Fibroblast of lung (primary cell): ENCODE data around the gene DBET. TPM values are rescaled to one million over a fixed set of nuclear protein-coding genes. Genes with fewer than 3 reads are reported as not detected.
"Not testable (repeated sequence)": the region's sequence is repeated elsewhere in the genome, so short reads cannot be mapped to it uniquely, and the experiment has no call there.

Experiments
- DNase-seq, 2 donors: peaks; one replicate each; pipeline versions ENCODE4 v3.0.0 to v3.0.0-alpha.2; 2010; ENCODE audit warnings: low read depth in 2 of 2
- H2AFZ ChIP-seq: 2 replicates; pipeline ENCODE4 v1.5.1; 2012; ENCODE audit warnings: low read length, control low read depth, inconsistent platforms
- H3K27ac ChIP-seq: 2 replicates; pipeline ENCODE4 v1.5.1; 2011; ENCODE audit warnings: low read length, control low read depth; ENCODE audit not compliant: insufficient read depth
- H3K27me3 ChIP-seq: 2 replicates; pipeline ENCODE4 v1.5.1; 2011; ENCODE audit warnings: mild to moderate bottlenecking, low read length; ENCODE audit not compliant: control insufficient read depth, insufficient read depth
- H3K36me3 ChIP-seq: 2 replicates; pipeline ENCODE4 v1.5.1; 2011; ENCODE audit warnings: low read length; ENCODE audit not compliant: control insufficient read depth, insufficient read depth
- H3K4me1 ChIP-seq: 2 replicates; pipeline ENCODE4 v1.5.1; 2011; ENCODE audit warnings: low read length; ENCODE audit not compliant: control insufficient read depth, insufficient read depth; ENCODE audit errors: extremely low read depth
- H3K4me2 ChIP-seq: 2 replicates; pipeline ENCODE4 v1.5.1; 2011; ENCODE audit warnings: low read length, control low read depth; ENCODE audit not compliant: insufficient read depth; ENCODE audit errors: extremely low read depth
- H3K4me3 ChIP-seq, 4 experiments: fragments of 200-600 bp in 1 of 4; sonication (generic) in 1 of 4; replicated peaks in 1 of 4; 2 replicates each; pipeline ENCODE4 v1.5.1; 2011 to 2016; ENCODE audit warnings: low read length in 4 of 4, low read depth in 3 of 4, mild to moderate bottlenecking in 3 of 4, control low read depth in 2 of 4, inconsistent platforms in 1 of 4, mixed read lengths in 1 of 4; ENCODE audit not compliant: insufficient read depth in 1 of 4; ENCODE audit errors: control extremely low read depth in 1 of 4
- H3K79me2 ChIP-seq: 2 replicates; pipeline ENCODE4 v1.5.1; 2012; ENCODE audit warnings: mild to moderate bottlenecking, low read length, inconsistent platforms; ENCODE audit not compliant: control insufficient read depth, insufficient read depth
- H3K9ac ChIP-seq: 2 replicates; pipeline ENCODE4 v1.5.1; 2011; ENCODE audit warnings: mild to moderate bottlenecking, low read length, control low read depth; ENCODE audit not compliant: insufficient read depth
- H3K9me3 ChIP-seq: 2 replicates; pipeline ENCODE4 v1.5.1; 2012; ENCODE audit warnings: low read depth, low read length; ENCODE audit not compliant: control insufficient read depth, insufficient read depth
- H4K20me1 ChIP-seq: 2 replicates; pipeline ENCODE4 v1.5.1; 2011; ENCODE audit warnings: low read length; ENCODE audit not compliant: control insufficient read depth, insufficient read depth; ENCODE audit errors: extremely low read depth
- polyA plus RNA-seq, 2 donors: library from polyadenylated mRNA; depleted of rRNA in 1 of 2; stranded (reverse) in 1 of 2; unstranded in 1 of 2; fragments of >200 nt; gene quantifications; 2 replicates each; pipeline ENCODE4 v1.2.1, GENCODE V29; 2011 to 2012; ENCODE audit warnings: missing spikeins in 1 of 2
- total RNA-seq: library from RNA; depleted of rRNA; stranded (reverse); fragments of >200 nt; gene quantifications from 2 replicates; pipeline ENCODE4 v1.2.1, GENCODE V29; 2014

Gene DBET
- total and polyA plus RNA-seq, 2 donors (not counting 1 experiment from before 2014, with no cell fraction given), result not detected

DNA sequence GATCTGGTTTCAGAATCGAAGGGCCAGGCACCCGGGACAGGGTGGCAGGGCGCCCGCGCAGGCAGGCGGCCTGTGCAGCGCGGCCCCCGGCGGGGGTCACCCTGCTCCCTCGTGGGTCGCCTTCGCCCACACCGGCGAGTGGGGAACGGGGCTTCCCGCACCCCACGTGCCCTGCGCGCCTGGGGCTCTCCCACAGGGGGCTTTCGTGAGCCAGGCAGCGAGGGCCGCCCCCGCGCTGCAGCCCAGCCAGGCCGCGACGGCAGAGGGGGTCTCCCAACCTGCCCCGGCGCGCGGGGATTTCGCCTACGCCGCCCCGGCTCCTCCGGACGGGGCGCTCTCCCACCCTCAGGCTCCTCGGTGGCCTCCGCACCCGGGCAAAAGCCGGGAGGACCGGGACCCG, 4.0 kb downstream of the DBET start:
- not testable (repeated sequence) for H4K20me1 ChIP-seq, H2AFZ ChIP-seq, H3K9ac ChIP-seq, H3K79me2 ChIP-seq, DNase-seq, H3K9me3 ChIP-seq, H3K36me3 ChIP-seq, H3K4me3 ChIP-seq, H3K27me3 ChIP-seq, H3K27ac ChIP-seq, H3K4me1 ChIP-seq, H3K4me2 ChIP-seq

DNA sequence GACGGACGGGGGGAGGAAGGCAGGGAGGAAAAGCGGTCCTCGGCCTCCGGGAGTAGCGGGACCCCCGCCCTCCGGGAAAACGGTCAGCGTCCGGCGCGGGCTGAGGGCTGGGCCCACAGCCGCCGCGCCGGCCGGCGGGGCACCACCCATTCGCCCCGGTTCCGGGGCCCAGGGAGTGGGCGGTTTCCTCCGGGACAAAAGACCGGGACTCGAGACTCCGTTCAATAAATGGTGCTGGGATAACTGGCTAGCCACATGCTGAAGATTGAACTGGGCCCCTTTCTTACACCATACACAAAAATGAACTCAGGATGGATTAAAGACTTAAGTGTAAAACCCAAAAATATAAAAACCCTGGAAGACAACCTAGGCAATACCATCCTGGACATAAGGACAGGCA, 28.8 kb downstream of the DBET start:
- not testable (repeated sequence) for H3K4me2 ChIP-seq

DNA sequence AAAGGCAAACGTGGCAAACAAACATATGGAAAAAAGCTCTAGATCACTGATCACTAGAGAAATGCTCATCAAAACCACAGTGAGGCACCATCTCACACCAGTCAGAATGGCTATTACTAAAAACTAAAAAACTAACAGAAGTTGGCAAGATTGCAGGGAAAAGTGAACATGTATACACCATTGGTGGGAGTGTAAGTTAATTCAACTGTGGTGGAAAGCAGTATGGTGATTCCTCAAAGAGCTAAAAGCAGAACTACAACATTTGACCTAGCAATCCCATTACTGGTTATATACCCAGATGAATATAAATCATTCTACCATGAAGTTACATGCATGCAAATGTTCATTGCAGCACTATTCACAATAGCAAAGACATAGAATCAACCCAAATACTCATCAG, 29.7 kb downstream of the DBET start:
- H3K9me3 ChIP-seq, H3K9ac ChIP-seq, H3K4me3 ChIP-seq, DNase-seq, H3K27ac ChIP-seq, H3K27me3 ChIP-seq, H4K20me1 ChIP-seq, H2AFZ ChIP-seq, H3K79me2 ChIP-seq, H3K4me2 ChIP-seq, H3K4me1 ChIP-seq, H3K36me3 ChIP-seq: not testable (repeated sequence)

More for the DNA sequence above, 28.8 kb downstream of the DBET start:
- not testable (repeated sequence) for H4K20me1 ChIP-seq, H3K9ac ChIP-seq, DNase-seq, H3K4me3 ChIP-seq, H2AFZ ChIP-seq, H3K27ac ChIP-seq, H3K9me3 ChIP-seq, H3K79me2 ChIP-seq, H3K27me3 ChIP-seq, H3K36me3 ChIP-seq, H3K4me1 ChIP-seq

DNA sequence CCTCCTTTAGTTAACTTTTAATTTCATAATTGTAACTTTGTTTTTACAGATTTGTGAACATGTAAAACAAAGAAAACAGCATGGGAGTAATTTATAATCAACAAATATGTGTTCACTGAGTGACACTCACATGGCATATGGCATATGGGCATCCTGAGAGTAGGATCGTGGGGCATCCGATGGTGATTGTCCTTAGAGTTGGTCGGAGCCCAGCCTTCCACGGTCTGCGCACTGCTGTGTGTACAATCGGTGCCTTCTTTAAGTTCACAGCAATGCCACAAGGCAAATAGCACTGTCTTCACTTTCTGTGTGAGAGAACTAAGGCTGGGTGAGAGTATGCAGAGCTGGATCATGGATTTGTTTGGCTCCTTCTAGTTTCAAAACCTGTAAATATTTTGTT, 31.0 kb downstream of the DBET start:
- H3K36me3 ChIP-seq, H3K4me2 ChIP-seq, H3K4me1 ChIP-seq, H2AFZ ChIP-seq, H3K79me2 ChIP-seq, H3K4me3 ChIP-seq, H3K9ac ChIP-seq, H3K9me3 ChIP-seq, H3K27ac ChIP-seq, H3K27me3 ChIP-seq, DNase-seq, H4K20me1 ChIP-seq: not testable (repeated sequence)

DNA sequence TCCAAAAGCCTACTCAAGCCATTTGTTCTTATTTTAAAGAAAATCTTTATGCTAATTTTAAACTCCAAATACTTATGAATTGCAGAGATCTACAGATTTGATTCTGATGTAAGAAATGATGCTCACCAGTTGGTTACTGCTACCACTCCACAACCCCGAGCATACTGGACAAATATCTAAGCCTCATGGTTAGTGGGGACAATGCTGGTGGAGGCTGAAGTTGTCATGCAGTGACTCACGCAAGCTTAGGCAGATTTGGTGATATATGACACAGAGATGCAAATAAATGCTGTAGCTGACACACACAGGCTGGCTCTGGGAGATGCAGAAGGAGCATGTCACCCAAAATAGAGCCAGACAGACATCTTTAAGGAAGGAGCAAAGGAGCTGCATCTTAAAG, 35.3 kb downstream of the DBET start:
- not testable (repeated sequence) for H3K9me3 ChIP-seq, H2AFZ ChIP-seq, H3K4me1 ChIP-seq, H4K20me1 ChIP-seq, H3K4me2 ChIP-seq, H3K9ac ChIP-seq, H3K36me3 ChIP-seq, H3K79me2 ChIP-seq, H3K27me3 ChIP-seq, H3K4me3 ChIP-seq, H3K27ac ChIP-seq, DNase-seq

DNA sequence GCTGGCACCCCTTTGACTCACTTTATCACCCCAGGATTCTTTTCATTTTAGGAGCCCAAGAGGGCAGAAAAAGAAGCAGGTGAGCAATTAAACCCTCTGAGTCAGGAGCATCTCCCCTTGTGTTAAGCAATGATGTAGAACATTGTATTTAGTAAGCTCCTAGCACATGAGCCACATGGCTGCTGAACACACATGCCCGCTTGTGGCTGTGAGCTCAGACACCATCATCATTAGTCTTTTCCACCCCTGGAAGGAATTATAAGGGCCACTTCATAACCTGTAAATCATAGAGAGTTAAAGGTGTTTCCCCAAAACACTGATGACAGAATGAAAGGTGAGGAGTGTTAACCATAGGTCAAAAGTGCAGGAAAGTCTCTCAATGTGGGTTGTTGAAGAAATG, 37.2 kb downstream of the DBET start:
- H3K9me3 ChIP-seq, H3K79me2 ChIP-seq, H3K36me3 ChIP-seq, H3K27ac ChIP-seq, H3K9ac ChIP-seq, H3K4me1 ChIP-seq, H3K4me2 ChIP-seq, H3K27me3 ChIP-seq, H4K20me1 ChIP-seq, DNase-seq, H3K4me3 ChIP-seq, H2AFZ ChIP-seq: not testable (repeated sequence)

DNA sequence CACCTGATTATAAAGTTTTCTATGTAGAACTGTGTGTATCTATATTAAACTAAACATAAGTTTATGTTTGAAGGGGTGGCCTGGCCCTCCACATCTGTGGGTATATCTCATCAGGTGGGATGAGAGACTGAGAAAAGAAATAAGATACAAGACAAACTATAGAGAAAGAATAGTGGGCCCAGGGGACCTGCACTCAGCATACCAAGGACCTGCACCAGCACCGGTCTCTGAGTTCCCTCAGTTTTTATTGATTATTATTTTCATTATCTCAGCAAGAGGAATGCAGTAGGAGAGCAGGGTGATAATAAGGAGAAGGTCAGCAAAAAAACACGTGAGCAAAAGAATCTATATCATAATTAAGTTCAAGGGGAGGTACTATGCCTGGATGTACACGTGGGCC, 41.9 kb downstream of the DBET start:
- H2AFZ ChIP-seq, H3K79me2 ChIP-seq, H3K4me3 ChIP-seq, H3K27me3 ChIP-seq, H3K4me1 ChIP-seq, H3K4me2 ChIP-seq, H3K9ac ChIP-seq, H3K9me3 ChIP-seq, H4K20me1 ChIP-seq, H3K36me3 ChIP-seq, H3K27ac ChIP-seq, DNase-seq: not testable (repeated sequence)
